ENCODE measurements around the gene TRIP6. TPM values are rescaled to one million over a fixed set of nuclear protein-coding genes. Genes with fewer than 3 reads are reported as not detected.

Gene TRIP6
- total and polyA plus RNA-seq, 4 experiments from 2014 or later, result 2.7 to 9.4 (median 6.2) TPM

- Histone ChIP-seq H3K27me3 (ENCODE audit: insufficient read depth, low read length) (peaks cover 4% of the 10 kb centered on the region), H3K27ac (ENCODE audit: low read depth, low read length) (no peak overlapping the region), H3K4me3 (ENCODE audit: low read length in 2 of 2) (no peak overlapping the region), H3K4me1 (ENCODE audit: insufficient read depth, low read length) (peaks cover 13% of the 10 kb centered on the region), H3K36me3 (ENCODE audit: insufficient read depth, low read length) (no peaks in the 10 kb centered on the region), H3K9me3 (ENCODE audit: control insufficient read depth in 1 of 2, low read length in 2 of 2) (no peaks in the 10 kb centered on the region)
- peaks cover 0 to 8% (median 0%) of the 10 kb centered on the region in 8 donors for H3K9me3 Mint-ChIP-seq
- H3K27me3 Mint-ChIP-seq, result peaks cover 22 to 28% of the 10 kb centered on the region in 2 donors
- ChIA-PET POLR2A (ENCODE audit: partially characterized antibody) (no interaction called here), CTCF (ENCODE audit: partially characterized antibody) (no interaction called here)
- intact Hi-C loops (cut with micrococcal nuclease), result no loop called here
- DNase-seq, result no peak
- peaks cover 0 to 4% of the 10 kb centered on the region in 2 donors for H3K36me3 Mint-ChIP-seq
- peaks cover 14 to 29% (median 21%) of the 10 kb centered on the region in 4 donors for H3K4me1 Mint-ChIP-seq
- H3K4me3 Mint-ChIP-seq, result peak overlapping the region in 1 of 8 donors; percentile 22
- H3K27ac Mint-ChIP-seq, result no peak overlapping the region
Observed at GRCh38 chr7:100829150-100829716, 38.0 kb upstream of the TRIP6 start.

- peaks cover 14 to 30% (median 20%) of the 10 kb centered on the region in 4 donors for H3K4me1 Mint-ChIP-seq
- Histone ChIP-seq H3K27ac (ENCODE audit: low read depth, low read length) (no peak overlapping the region), H3K9me3 (ENCODE audit: control insufficient read depth in 1 of 2, low read length in 2 of 2) (no peaks in the 10 kb centered on the region), H3K36me3 (ENCODE audit: insufficient read depth, low read length) (no peaks in the 10 kb centered on the region), H3K27me3 (ENCODE audit: insufficient read depth, low read length) (peaks cover 4% of the 10 kb centered on the region), H3K4me1 (ENCODE audit: insufficient read depth, low read length) (peaks cover 13% of the 10 kb centered on the region), H3K4me3 (ENCODE audit: low read length in 2 of 2) (no peak overlapping the region)
- intact Hi-C loops (cut with micrococcal nuclease), result no loop called here
- no peak overlapping the region for H3K4me3 Mint-ChIP-seq
- H3K27ac Mint-ChIP-seq, result no peak overlapping the region
- H3K27me3 Mint-ChIP-seq, result peaks cover 20 to 26% of the 10 kb centered on the region in 2 donors
- no peak for DNase-seq
- CTCF ChIA-PET (ENCODE audit: partially characterized antibody), result no interaction called here
- POLR2A ChIA-PET (ENCODE audit: partially characterized antibody), result no interaction called here
- peaks cover 0 to 2% of the 10 kb centered on the region in 2 donors for H3K36me3 Mint-ChIP-seq
- H3K9me3 Mint-ChIP-seq, result peaks cover 0 to 8% (median 0%) of the 10 kb centered on the region in 8 donors
Observed at GRCh38 chr7:100830396-100830795, 36.8 kb upstream of the TRIP6 start.

GRCh38 chr7:100832281-100832633, 34.9 kb upstream of the TRIP6 start:
- Histone ChIP-seq H3K27ac (ENCODE audit: low read depth, low read length) (no peak overlapping the region), H3K36me3 (ENCODE audit: insufficient read depth, low read length) (no peaks in the 10 kb centered on the region), H3K27me3 (ENCODE audit: insufficient read depth, low read length) (peaks cover 4% of the 10 kb centered on the region), H3K4me1 (ENCODE audit: insufficient read depth, low read length) (peaks cover 19% of the 10 kb centered on the region), H3K9me3 (ENCODE audit: control insufficient read depth in 1 of 2, low read length in 2 of 2) (no peaks in the 10 kb centered on the region), H3K4me3 (ENCODE audit: low read length in 2 of 2) (no peak overlapping the region)
- ChIA-PET POLR2A (ENCODE audit: partially characterized antibody) (no interaction called here), CTCF (ENCODE audit: partially characterized antibody) (interaction anchor here (1.7 to 2.1 kb wide), 2 partner anchors 16 to 20 kb away, joined by 5 to 9 read pairs; partner anchors contain the start of gene SLC12A9)
- Mint-ChIP-seq H3K36me3 (no peaks in the 10 kb centered on the region), H3K9me3 (peaks cover 0 to 2% (median 0%) of the 10 kb centered on the region in 8 donors), H3K4me1 (peaks cover 7 to 29% (median 12%) of the 10 kb centered on the region in 4 donors), H3K27me3 (peaks cover 9 to 15% of the 10 kb centered on the region in 2 donors), H3K4me3 (no peak overlapping the region), H3K27ac (peak overlapping the region in 1 of 7 donors; percentile 17)
- intact Hi-C loops (cut with micrococcal nuclease), result no loop called here
- DNase-seq, result no peak

- intact Hi-C loops (cut with micrococcal nuclease), result loop anchor here (5.0 kb wide), 1 partner anchor 51 kb away; the partner anchor contains the start of gene UFSP1
- Mint-ChIP-seq H3K9me3 (peaks cover 0 to 2% (median 0%) of the 10 kb centered on the region in 8 donors), H3K36me3 (no peaks in the 10 kb centered on the region), H3K27me3 (peaks cover 0 to 4% of the 10 kb centered on the region in 2 donors), H3K4me3 (peak overlapping the region in 5 of 8 donors; percentile 44 to 76 (median 63)), H3K4me1 (peaks cover 2 to 21% (median 7%) of the 10 kb centered on the region in 4 donors), H3K27ac (peak overlapping the region in 4 of 7 donors; percentile 36 to 89 (median 53))
- Histone ChIP-seq H3K4me3 (ENCODE audit: low read length in 2 of 2) (no peak overlapping the region), H3K27ac (ENCODE audit: low read depth, low read length) (no peak overlapping the region), H3K4me1 (ENCODE audit: insufficient read depth, low read length) (peaks cover 9% of the 10 kb centered on the region), H3K9me3 (ENCODE audit: control insufficient read depth in 1 of 2, low read length in 2 of 2) (no peaks in the 10 kb centered on the region), H3K27me3 (ENCODE audit: insufficient read depth, low read length) (no peaks in the 10 kb centered on the region), H3K36me3 (ENCODE audit: insufficient read depth, low read length) (no peaks in the 10 kb centered on the region)
- CTCF ChIA-PET (ENCODE audit: partially characterized antibody), result no interaction called here
- no peak for DNase-seq
- POLR2A ChIA-PET (ENCODE audit: partially characterized antibody), result interaction anchor here (1.3 kb wide), 1 partner anchor 16 kb away, joined by 3 read pairs; the partner anchor contains the start of gene SLC12A9
Observed at GRCh38 chr7:100835903-100836811, 31.0 kb upstream of the TRIP6 start.

GRCh38 chr7:100836812-100837098, 30.4 kb upstream of the TRIP6 start:
- intact Hi-C loops (cut with micrococcal nuclease), result loop anchor here (1.0 to 5.0 kb wide), 3 partner anchors 16 to 130 kb away; partner anchors contain the start of genes POP7, SLC12A9 and UFSP1
- no peak for DNase-seq
- peak overlapping the region; percentile 75 to 90 (median 85) for H3K4me3 Mint-ChIP-seq
- H3K36me3 ChIP-seq (ENCODE audit: insufficient read depth, low read length), result no peaks in the 10 kb centered on the region
- H3K27me3 ChIP-seq (ENCODE audit: insufficient read depth, low read length), result no peaks in the 10 kb centered on the region
- CTCF ChIA-PET (ENCODE audit: partially characterized antibody), result no interaction called here
- H3K4me1 Mint-ChIP-seq, result peaks cover 2 to 21% (median 7%) of the 10 kb centered on the region in 4 donors
- no peaks in the 10 kb centered on the region for H3K9me3 ChIP-seq (ENCODE audit: control insufficient read depth in 1 of 2, low read length in 2 of 2)
- H3K36me3 Mint-ChIP-seq, result no peaks in the 10 kb centered on the region
- peak overlapping the region; percentile 37 for H3K27ac ChIP-seq (ENCODE audit: low read depth, low read length)
- peak overlapping the region in 1 of 2 donors; percentile 51 for H3K4me3 ChIP-seq (ENCODE audit: low read length in 2 of 2)
- H3K9me3 Mint-ChIP-seq, result peaks cover 0 to under 1% (median 0%) of the 10 kb centered on the region in 8 donors
- H3K27me3 Mint-ChIP-seq, result peaks cover 0 to 2% of the 10 kb centered on the region in 2 donors
- H3K4me1 ChIP-seq (ENCODE audit: insufficient read depth, low read length), result peaks cover 9% of the 10 kb centered on the region
- H3K27ac Mint-ChIP-seq, result peak overlapping the region in 3 of 7 donors; percentile 78 to 91 (median 88)
- POLR2A ChIA-PET (ENCODE audit: partially characterized antibody), result no interaction called here

GRCh38 chr7:100837099-100837836, 29.9 kb upstream of the TRIP6 start:
- ChIA-PET POLR2A (ENCODE audit: partially characterized antibody) (interaction anchor here (0.9 kb wide), 1 partner anchor 16 kb away, joined by 5 read pairs; the partner anchor contains the start of gene SLC12A9), CTCF (ENCODE audit: partially characterized antibody) (interaction anchor here (0.6 to 1.0 kb wide), 4 partner anchors 10 to 231 kb away, joined by 3 to 5 read pairs (median 4); partner anchors contain the start of gene SLC12A9)
- H3K36me3 Mint-ChIP-seq, result no peaks in the 10 kb centered on the region
- peak; percentile 57 to 71 (median 65) for DNase-seq
- H3K4me1 Mint-ChIP-seq, result peaks cover 2 to 21% (median 7%) of the 10 kb centered on the region in 4 donors
- Histone ChIP-seq H3K27me3 (ENCODE audit: insufficient read depth, low read length) (no peaks in the 10 kb centered on the region), H3K36me3 (ENCODE audit: insufficient read depth, low read length) (no peaks in the 10 kb centered on the region), H3K4me3 (ENCODE audit: low read length in 2 of 2) (peak overlapping the region in 1 of 2 donors; percentile 51), H3K4me1 (ENCODE audit: insufficient read depth, low read length) (peaks cover 9% of the 10 kb centered on the region), H3K9me3 (ENCODE audit: control insufficient read depth in 1 of 2, low read length in 2 of 2) (no peaks in the 10 kb centered on the region), H3K27ac (ENCODE audit: low read depth, low read length) (peak overlapping the region; percentile 37)
- peak overlapping the region; percentile 64 to 92 (median 88) for H3K27ac Mint-ChIP-seq
- no peaks in the 10 kb centered on the region for H3K9me3 Mint-ChIP-seq
- intact Hi-C loops (cut with micrococcal nuclease), result loop anchor here (1.0 to 5.0 kb wide), 3 partner anchors 15 to 131 kb away; partner anchors contain the start of genes POP7, SLC12A9 and UFSP1
- H3K27me3 Mint-ChIP-seq, result peaks cover 0 to 2% of the 10 kb centered on the region in 2 donors
- H3K4me3 Mint-ChIP-seq, result peak overlapping the region; percentile 75 to 90 (median 85)
